GM21717 (cell line): Measurements from ENCODE around the gene CD52.
"Not testable (repeated sequence)": the region's sequence is repeated elsewhere in the genome, so short reads cannot be mapped to it uniquely, and the experiment has no call there.

Source experiments
- ATAC-seq: cut with Tn5 transposase; IDR thresholded peaks from one replicate; pipeline ENCODE4 v1.9.1; 2021; ENCODE audit warnings: mild to moderate bottlenecking, moderate library complexity; ENCODE audit not compliant: unreplicated experiment

The CD52 gene

GRCh38 chr1:26297791-26298124, 20.0 kb upstream of the CD52 start:
- ATAC-seq, result no peak

- ATAC-seq, result no peak
These were observed 17.0 kb upstream of the CD52 start for GRCh38 chr1:26300578-26301275.

GRCh38 chr1:26302733-26303405, 14.9 kb upstream of the CD52 start:
- no peak for ATAC-seq

GRCh38 chr1:26305667-26306289, 12.0 kb upstream of the CD52 start:
- ATAC-seq, result peak; percentile 3

GRCh38 chr1:26306290-26307229, 11.2 kb upstream of the CD52 start, which contains the start of gene UBXN11:
Gene UBXN11 (minus strand): TSS chr1:26306636. CDS start chr1:26302883, 3,753 bp downstream.
- ATAC-seq, result peak; percentile 95

GRCh38 chr1:26307363-26307781, 10.4 kb upstream of the CD52 start:
- ATAC-seq, result no peak

- ATAC-seq, result not testable (repeated sequence)
These were observed 9.5 kb upstream of the CD52 start for GRCh38 chr1:26307966-26308899.

- no peak for ATAC-seq
These were observed 3.3 kb upstream of the CD52 start for GRCh38 chr1:26314501-26314900.

- no peak for ATAC-seq
These were observed 1.6 kb upstream of the CD52 start for GRCh38 chr1:26315874-26316850.

- ATAC-seq, result no peak
These were observed 612 bp upstream of the CD52 start for GRCh38 chr1:26317146-26317545.

GRCh38 chr1:26318338-26319064, 743 bp downstream of the CD52 start:
- ATAC-seq, result no peak

- no peak for ATAC-seq
These were observed 3.1 kb downstream of the CD52 start for GRCh38 chr1:26320896-26321295.

- ATAC-seq, result no peak
These were observed 3.7 kb downstream of the CD52 start for GRCh38 chr1:26321315-26322041.

- no peak for ATAC-seq
These were observed 4.2 kb downstream of the CD52 start for GRCh38 chr1:26322042-26322331.

- no peak for ATAC-seq
These were observed 5.6 kb downstream of the CD52 start for GRCh38 chr1:26323382-26323781.

- no peak for ATAC-seq
These were observed 6.8 kb downstream of the CD52 start for GRCh38 chr1:26324550-26324949.

GRCh38 chr1:26327956-26328362, 10.2 kb downstream of the CD52 start:
- no peak for ATAC-seq

- no peak for ATAC-seq
These were observed 10.8 kb downstream of the CD52 start for GRCh38 chr1:26328597-26328996.
